OCI-LY1 (cell line): Measurements from ENCODE around the gene EIF2B1.

ENCODE experiments used
- EZH2 ChIP-seq: fragments of 200-600 bp; sonication (generic), shearing (Covaris generic); IDR thresholded peaks from 2 replicates; pipeline ENCODE4 v1.8.0; 2017; ENCODE audit warnings: borderline replicate concordance, mixed run types, mild to moderate bottlenecking, antibody characterized with exemption, low read length, moderate library complexity, mixed read lengths
- TF ChIP-seq, protein P1 (sequence below): fragments of 200-600 bp; sonication (generic), shearing (Covaris generic); IDR thresholded peaks from 2 replicates; pipeline ENCODE4 v1.5.1; 2017; ENCODE audit warnings: mild to moderate bottlenecking, antibody characterized with exemption, low read length, moderate library complexity, mixed read lengths

DNA sequence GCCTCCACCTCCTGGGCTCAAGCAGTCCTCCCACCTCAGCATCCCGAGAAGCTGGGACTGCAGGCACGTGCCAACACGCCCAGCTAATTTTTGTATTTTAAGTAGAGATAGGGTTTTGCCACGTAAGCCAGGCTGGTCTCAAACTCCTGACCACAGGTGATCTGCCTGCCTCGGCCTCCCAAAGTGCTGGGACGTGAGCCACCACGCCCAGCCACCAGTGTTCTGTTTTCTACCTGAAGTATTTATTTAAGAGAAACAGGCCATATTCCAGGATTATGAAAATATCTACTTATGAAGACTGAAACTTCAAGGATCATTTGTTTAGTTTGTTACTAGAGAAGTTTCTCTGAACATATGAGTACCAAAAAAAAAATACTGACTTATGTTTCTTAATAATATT is 10.4 kb upstream of the EIF2B1 start:
- TF ChIP-seq, protein P1, sequence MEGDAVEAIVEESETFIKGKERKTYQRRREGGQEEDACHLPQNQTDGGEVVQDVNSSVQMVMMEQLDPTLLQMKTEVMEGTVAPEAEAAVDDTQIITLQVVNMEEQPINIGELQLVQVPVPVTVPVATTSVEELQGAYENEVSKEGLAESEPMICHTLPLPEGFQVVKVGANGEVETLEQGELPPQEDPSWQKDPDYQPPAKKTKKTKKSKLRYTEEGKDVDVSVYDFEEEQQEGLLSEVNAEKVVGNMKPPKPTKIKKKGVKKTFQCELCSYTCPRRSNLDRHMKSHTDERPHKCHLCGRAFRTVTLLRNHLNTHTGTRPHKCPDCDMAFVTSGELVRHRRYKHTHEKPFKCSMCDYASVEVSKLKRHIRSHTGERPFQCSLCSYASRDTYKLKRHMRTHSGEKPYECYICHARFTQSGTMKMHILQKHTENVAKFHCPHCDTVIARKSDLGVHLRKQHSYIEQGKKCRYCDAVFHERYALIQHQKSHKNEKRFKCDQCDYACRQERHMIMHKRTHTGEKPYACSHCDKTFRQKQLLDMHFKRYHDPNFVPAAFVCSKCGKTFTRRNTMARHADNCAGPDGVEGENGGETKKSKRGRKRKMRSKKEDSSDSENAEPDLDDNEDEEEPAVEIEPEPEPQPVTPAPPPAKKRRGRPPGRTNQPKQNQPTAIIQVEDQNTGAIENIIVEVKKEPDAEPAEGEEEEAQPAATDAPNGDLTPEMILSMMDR = no peak
- no peak for TF ChIP-seq EZH2
